GM23338 (cell line): ENCODE data around the gene TGIF2. TPM values are rescaled to one million over a fixed set of nuclear protein-coding genes. Genes with fewer than 3 reads are reported as not detected.
A peak's percentile ranks its signal among the peaks of the same experiment; 100 is the strongest.

Source experiments
- ATAC-seq: fragments of 200-7000 bp; cut with Tn5 transposase; 3 replicates; pipeline ENCODE4 v1.9.1; 2020
- DNase-seq: peaks from one replicate; pipeline ENCODE4 v3.0.0-alpha.2; 2015; ENCODE audit warnings: low spot score
- H2AFZ ChIP-seq: fragments of 200-600 bp; sonication (generic); 2 replicates; pipeline ENCODE4 v1.8.0; 2016; ENCODE audit warnings: antibody characterized with exemption, mild to moderate bottlenecking, moderate library complexity
- H3F3A ChIP-seq: fragments of 200-600 bp; sonication (generic); replicated peaks from 2 replicates; pipeline ENCODE4 v1.8.0; 2017; ENCODE audit warnings: antibody characterized with exemption, mixed run types, low read depth
- H3K27ac ChIP-seq: fragments of 200-600 bp; sonication (generic); 2 replicates; pipeline ENCODE4 v1.6.1; 2016; ENCODE audit warnings: low read depth
- H3K27me3 ChIP-seq: fragments of 200-600 bp; sonication (generic); 2 replicates; pipeline ENCODE4 v1.8.0; 2016; ENCODE audit warnings: mild to moderate bottlenecking, mixed run types, moderate library complexity; ENCODE audit not compliant: insufficient read depth
- H3K36me3 ChIP-seq: fragments of 200-600 bp; sonication (generic); 2 replicates; pipeline ENCODE4 v1.8.0; 2016; ENCODE audit warnings: mild to moderate bottlenecking; ENCODE audit not compliant: insufficient read depth
- H3K4me1 ChIP-seq: fragments of 200-600 bp; sonication (generic); 2 replicates; pipeline ENCODE4 v1.8.0; 2016; ENCODE audit warnings: mild to moderate bottlenecking, moderate library complexity; ENCODE audit not compliant: insufficient read depth
- H3K4me2 ChIP-seq: fragments of 200-600 bp; sonication (generic); 2 replicates; pipeline ENCODE4 v1.7.1; 2017; ENCODE audit warnings: mixed run types
- H3K4me3 ChIP-seq: fragments of 200-600 bp; sonication (generic); 2 replicates; pipeline ENCODE4 v1.6.1; 2016; ENCODE audit warnings: mixed run types
- H3K79me2 ChIP-seq: fragments of 200-600 bp; sonication (generic); replicated peaks from 2 replicates; pipeline ENCODE4 v1.8.0; 2017; ENCODE audit warnings: mild to moderate bottlenecking; ENCODE audit not compliant: insufficient read depth
- H3K9me2 ChIP-seq: fragments of 200-600 bp; sonication (generic); 2 replicates; pipeline ENCODE4 v1.8.0; 2017; ENCODE audit not compliant: insufficient read depth
- H4K20me1 ChIP-seq: fragments of 200-600 bp; sonication (generic); replicated peaks from 2 replicates; pipeline ENCODE4 v1.8.0; 2017; ENCODE audit warnings: mild to moderate bottlenecking; ENCODE audit not compliant: insufficient read depth
- H3K27ac Mint-ChIP-seq: 2 replicates; pipeline ENCODE4 v1.8.0; 2020; ENCODE audit warnings: inconsistent platforms, mild to moderate bottlenecking, moderate library complexity, mixed read lengths
- H3K27me3 Mint-ChIP-seq: 3 replicates; pipeline ENCODE4 v1.8.0; 2022; ENCODE audit warnings: low read depth, mild to moderate bottlenecking, moderate library complexity, mixed read lengths, inconsistent platforms; ENCODE audit not compliant: insufficient read depth, poor library complexity
- H3K36me3 Mint-ChIP-seq: 3 replicates; pipeline ENCODE4 v1.8.0; 2021; ENCODE audit warnings: low read depth, mild to moderate bottlenecking, inconsistent platforms, moderate library complexity, mixed read lengths
- H3K4me1 Mint-ChIP-seq: 3 replicates; pipeline ENCODE4 v1.8.0; 2020; ENCODE audit warnings: mild to moderate bottlenecking, inconsistent platforms, mixed read lengths
- H3K4me3 Mint-ChIP-seq: 3 replicates; pipeline ENCODE4 v1.8.0; 2021; ENCODE audit warnings: moderate library complexity, mild to moderate bottlenecking, inconsistent platforms, mixed read lengths
- H3K9me3 Mint-ChIP-seq: 3 replicates; pipeline ENCODE4 v1.8.0; 2020; ENCODE audit warnings: moderate library complexity, mild to moderate bottlenecking, inconsistent platforms, mixed read lengths
- CREB1 ChIP-seq: fragments of 250-450 bp; sonication (Bioruptor Pico); IDR thresholded peaks from 2 replicates; pipeline ENCODE4 v1.5.0; 2020; ENCODE audit warnings: low read depth, mild to moderate bottlenecking, moderate library complexity
- EZH2 ChIP-seq: fragments of 200-600 bp; sonication (generic); IDR thresholded peaks from one replicate; pipeline ENCODE4 v1.8.0; 2017; ENCODE audit warnings: antibody characterized with exemption, mild to moderate bottlenecking, low read depth; ENCODE audit not compliant: unreplicated experiment
- EZH2phosphoT487 ChIP-seq: fragments of 200-600 bp; sonication (generic); IDR thresholded peaks from one replicate; pipeline ENCODE4 v1.8.1; 2018; ENCODE audit warnings: antibody characterized with exemption; ENCODE audit not compliant: unreplicated experiment
- JUNB ChIP-seq: IDR thresholded peaks from one replicate; pipeline ENCODE4 v1.6.1; 2016; ENCODE audit warnings: antibody characterized with exemption; ENCODE audit not compliant: unreplicated experiment
- NANOG ChIP-seq: IDR thresholded peaks from 2 replicates; pipeline ENCODE4 v1.6.1; 2016; ENCODE audit warnings: antibody characterized with exemption, borderline replicate concordance
- POLR2AphosphoS5 ChIP-seq: IDR thresholded peaks from 2 replicates; pipeline ENCODE4 v1.6.1; 2016; ENCODE audit warnings: antibody characterized with exemption, low read depth
- STAT1 ChIP-seq: IDR thresholded peaks from one replicate; pipeline ENCODE4 v1.6.1; 2016; ENCODE audit warnings: antibody characterized with exemption; ENCODE audit not compliant: unreplicated experiment
- ZNF114 ChIP-seq: fragments of 250-450 bp; sonication (Bioruptor Pico); IDR thresholded peaks from 2 replicates; pipeline ENCODE4 v1.5.0; 2020; ENCODE audit warnings: mild to moderate bottlenecking, moderate library complexity
- ZNF331 ChIP-seq: fragments of 250-450 bp; sonication (Bioruptor Pico); IDR thresholded peaks from 2 replicates; pipeline ENCODE4 v1.5.0; 2020; ENCODE audit warnings: low read depth, mild to moderate bottlenecking, moderate library complexity
- polyA plus RNA-seq: library from polyadenylated mRNA; unstranded; fragments of >200 nt; fragmentation: Nextera tagmentation; extraction: Ambion mirVana; gene quantifications from 2 replicates; pipeline ENCODE4 v1.2.1, GENCODE V29; 2016
- total RNA-seq: library from RNA; depleted of rRNA; stranded (reverse); fragments of >200 nt; shearing (Covaris generic); gene quantifications from 2 replicates; pipeline ENCODE4 v1.2.3, GENCODE V29; 2014
- TF ChIP-seq, protein P1 (sequence below), 2 experiments: fragments of 200-600 bp in 1 of 2; sonication (generic) in 1 of 2; conservative IDR thresholded peaks; 2 replicates each; pipeline versions ENCODE4 v1.5.1 to v1.6.1; 2016 to 2017; ENCODE audit warnings: antibody characterized with exemption in 2 of 2, low read depth in 2 of 2, mild to moderate bottlenecking in 2 of 2, moderate library complexity in 1 of 2
- TF ChIP-seq, protein P2 (sequence below): IDR thresholded peaks from one replicate; pipeline ENCODE4 v1.6.1; 2018; ENCODE audit warnings: antibody characterized with exemption; ENCODE audit not compliant: unreplicated experiment

The TGIF2 gene
- total and polyA plus RNA-seq, 2 experiments from 2014 or later: 47.6 to 63.2 TPM

DNA sequence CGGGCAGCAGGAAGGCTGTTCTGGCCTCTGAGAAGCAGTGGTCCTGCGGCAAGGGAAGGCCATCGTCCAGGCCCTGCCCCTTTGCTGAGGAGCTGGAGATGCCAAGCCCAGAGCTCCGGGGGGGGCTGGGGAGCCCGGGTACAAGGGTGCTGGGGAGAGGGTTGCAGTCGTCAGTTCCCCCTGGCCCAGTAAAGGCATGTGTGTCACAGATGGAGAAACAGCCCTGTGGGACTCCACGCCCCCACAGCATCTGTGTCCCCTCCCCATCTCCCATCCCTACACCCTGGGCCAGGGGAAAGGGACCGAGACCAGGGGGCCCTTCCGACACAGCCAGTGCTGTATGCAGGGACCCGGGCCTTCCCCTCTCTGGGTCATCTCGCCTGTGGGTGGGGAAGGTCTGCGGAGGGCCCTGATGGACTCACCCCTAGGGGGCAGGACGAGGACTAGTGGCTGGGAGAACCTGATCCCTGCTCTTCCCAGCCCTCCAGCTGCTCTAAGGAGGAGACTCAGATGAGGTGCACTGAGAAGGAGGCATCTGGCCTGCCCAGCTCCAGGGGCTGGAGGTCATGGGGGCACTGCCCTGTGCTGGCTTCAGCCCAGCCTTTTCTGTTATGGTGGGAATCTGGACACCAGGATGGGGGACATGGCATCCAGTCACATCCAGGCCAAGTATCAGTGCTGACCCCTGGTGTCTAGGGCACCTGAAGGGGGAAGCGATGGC is 31.5 kb upstream of the TGIF2 start:
- H3K27me3 ChIP-seq: no peaks in the 10 kb centered on the region
- peaks cover 4% of the 10 kb centered on the region; the same call in 1 of the 2 replicates for H4K20me1 ChIP-seq
- peaks cover 18% of the 10 kb centered on the region for H3K79me2 ChIP-seq
- DNase-seq: peak; percentile 78
- H3K36me3 Mint-ChIP-seq: peaks cover 21% of the 10 kb centered on the region
- peak; percentile 73 for ATAC-seq
- H3K4me3 ChIP-seq: peak overlapping the region; percentile 82
- H2AFZ ChIP-seq: no peak overlapping the region
- no peaks in the 10 kb centered on the region for H3K9me3 Mint-ChIP-seq
- no peaks in the 10 kb centered on the region for H3K36me3 ChIP-seq
- H3K27me3 Mint-ChIP-seq: peaks cover 11% of the 10 kb centered on the region
- H3K4me3 Mint-ChIP-seq: peak overlapping the region; percentile 72
- H3F3A ChIP-seq: 0 out of 2 replicates have a peak, but pooled peaks cover 9% of the 10 kb centered on the region
- H3K9me2 ChIP-seq: no peaks in the 10 kb centered on the region
- peaks cover 34% of the 10 kb centered on the region for H3K4me1 Mint-ChIP-seq
- peaks cover 16% of the 10 kb centered on the region for H3K4me1 ChIP-seq
- TF ChIP-seq, protein P1, sequence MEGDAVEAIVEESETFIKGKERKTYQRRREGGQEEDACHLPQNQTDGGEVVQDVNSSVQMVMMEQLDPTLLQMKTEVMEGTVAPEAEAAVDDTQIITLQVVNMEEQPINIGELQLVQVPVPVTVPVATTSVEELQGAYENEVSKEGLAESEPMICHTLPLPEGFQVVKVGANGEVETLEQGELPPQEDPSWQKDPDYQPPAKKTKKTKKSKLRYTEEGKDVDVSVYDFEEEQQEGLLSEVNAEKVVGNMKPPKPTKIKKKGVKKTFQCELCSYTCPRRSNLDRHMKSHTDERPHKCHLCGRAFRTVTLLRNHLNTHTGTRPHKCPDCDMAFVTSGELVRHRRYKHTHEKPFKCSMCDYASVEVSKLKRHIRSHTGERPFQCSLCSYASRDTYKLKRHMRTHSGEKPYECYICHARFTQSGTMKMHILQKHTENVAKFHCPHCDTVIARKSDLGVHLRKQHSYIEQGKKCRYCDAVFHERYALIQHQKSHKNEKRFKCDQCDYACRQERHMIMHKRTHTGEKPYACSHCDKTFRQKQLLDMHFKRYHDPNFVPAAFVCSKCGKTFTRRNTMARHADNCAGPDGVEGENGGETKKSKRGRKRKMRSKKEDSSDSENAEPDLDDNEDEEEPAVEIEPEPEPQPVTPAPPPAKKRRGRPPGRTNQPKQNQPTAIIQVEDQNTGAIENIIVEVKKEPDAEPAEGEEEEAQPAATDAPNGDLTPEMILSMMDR (conservative IDR thresholded peaks at IDR 0.05; ENCODE audit: low read depth in 2 of 2): peak; percentile 67 to 74
- no peak for TF ChIP-seq EZH2
- H3K27ac Mint-ChIP-seq: no peak overlapping the region
- H3K4me2 ChIP-seq: peak overlapping the region; percentile 95
- H3K27ac ChIP-seq: peak overlapping the region; percentile 39; the same call in 1 of the 2 replicates

DNA sequence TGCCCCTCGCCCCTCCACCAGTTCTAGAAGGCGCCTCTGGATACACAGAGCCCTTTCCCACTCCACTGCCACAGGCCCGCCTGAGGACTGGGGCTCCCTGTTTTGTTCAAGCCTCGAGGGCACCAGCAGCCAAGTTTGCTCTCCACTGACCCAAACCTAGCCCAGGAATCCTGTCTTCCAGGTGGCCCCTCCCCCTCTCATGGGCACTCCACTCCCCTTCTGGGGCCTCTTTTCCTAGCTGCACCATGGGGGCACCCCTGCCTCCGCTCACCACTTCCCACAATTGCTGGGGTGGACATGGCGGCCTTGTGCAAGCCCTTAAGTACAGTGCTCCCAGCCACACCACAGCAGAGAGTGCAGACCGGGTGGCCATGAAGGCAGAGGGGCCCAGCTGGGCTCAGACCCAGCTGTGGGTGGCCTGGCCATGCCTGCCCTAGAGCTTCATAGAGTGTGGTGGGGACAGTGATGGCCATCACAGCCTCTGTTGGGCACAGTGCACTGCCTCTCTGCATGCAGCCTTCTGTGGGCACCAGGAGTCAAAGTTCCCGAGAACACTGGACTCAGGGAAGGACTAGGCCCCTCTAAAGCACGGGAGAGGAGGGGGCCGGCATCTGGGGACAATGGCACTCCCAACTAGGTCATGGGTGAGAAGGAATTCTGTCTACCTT is 30.7 kb upstream of the TGIF2 start:
- no peak for DNase-seq
- H3K79me2 ChIP-seq: peaks cover 18% of the 10 kb centered on the region
- H4K20me1 ChIP-seq: peaks cover 4% of the 10 kb centered on the region; the same call in 1 of the 2 replicates
- H3K4me3 ChIP-seq: peak overlapping the region; percentile 82; the same call in 1 of the 2 replicates
- H3K27ac ChIP-seq: peak overlapping the region; percentile 39; the same call in 1 of the 2 replicates
- peak overlapping the region; percentile 95 for H3K4me2 ChIP-seq
- Mint-ChIP-seq H3K4me1 (peaks cover 34% of the 10 kb centered on the region), H3K9me3 (no peaks in the 10 kb centered on the region), H3K36me3 (peaks cover 21% of the 10 kb centered on the region), H3K27me3 (peaks cover 11% of the 10 kb centered on the region), H3K4me3 (peak overlapping the region; percentile 72), H3K27ac (no peak overlapping the region)
- H3K27me3 ChIP-seq: no peaks in the 10 kb centered on the region
- no peaks in the 10 kb centered on the region for H3K36me3 ChIP-seq
- H3F3A ChIP-seq: peaks cover 16% of the 10 kb centered on the region; the same call in 1 of the 2 replicates
- no peak overlapping the region for H2AFZ ChIP-seq
- no peak for ATAC-seq
- peaks cover 16% of the 10 kb centered on the region for H3K4me1 ChIP-seq
- no peaks in the 10 kb centered on the region for H3K9me2 ChIP-seq
- TF ChIP-seq NANOG (no peak), STAT1 (no peak), EZH2 (no peak), JUNB (no peak), POLR2AphosphoS5 (no peak), CREB1 (CRISPR knock-in tag) (no peak), ZNF114 (CRISPR knock-in tag) (no peak), EZH2phosphoT487 (no peak), ZNF331 (CRISPR knock-in tag) (no peak)
- TF ChIP-seq, protein P2, sequence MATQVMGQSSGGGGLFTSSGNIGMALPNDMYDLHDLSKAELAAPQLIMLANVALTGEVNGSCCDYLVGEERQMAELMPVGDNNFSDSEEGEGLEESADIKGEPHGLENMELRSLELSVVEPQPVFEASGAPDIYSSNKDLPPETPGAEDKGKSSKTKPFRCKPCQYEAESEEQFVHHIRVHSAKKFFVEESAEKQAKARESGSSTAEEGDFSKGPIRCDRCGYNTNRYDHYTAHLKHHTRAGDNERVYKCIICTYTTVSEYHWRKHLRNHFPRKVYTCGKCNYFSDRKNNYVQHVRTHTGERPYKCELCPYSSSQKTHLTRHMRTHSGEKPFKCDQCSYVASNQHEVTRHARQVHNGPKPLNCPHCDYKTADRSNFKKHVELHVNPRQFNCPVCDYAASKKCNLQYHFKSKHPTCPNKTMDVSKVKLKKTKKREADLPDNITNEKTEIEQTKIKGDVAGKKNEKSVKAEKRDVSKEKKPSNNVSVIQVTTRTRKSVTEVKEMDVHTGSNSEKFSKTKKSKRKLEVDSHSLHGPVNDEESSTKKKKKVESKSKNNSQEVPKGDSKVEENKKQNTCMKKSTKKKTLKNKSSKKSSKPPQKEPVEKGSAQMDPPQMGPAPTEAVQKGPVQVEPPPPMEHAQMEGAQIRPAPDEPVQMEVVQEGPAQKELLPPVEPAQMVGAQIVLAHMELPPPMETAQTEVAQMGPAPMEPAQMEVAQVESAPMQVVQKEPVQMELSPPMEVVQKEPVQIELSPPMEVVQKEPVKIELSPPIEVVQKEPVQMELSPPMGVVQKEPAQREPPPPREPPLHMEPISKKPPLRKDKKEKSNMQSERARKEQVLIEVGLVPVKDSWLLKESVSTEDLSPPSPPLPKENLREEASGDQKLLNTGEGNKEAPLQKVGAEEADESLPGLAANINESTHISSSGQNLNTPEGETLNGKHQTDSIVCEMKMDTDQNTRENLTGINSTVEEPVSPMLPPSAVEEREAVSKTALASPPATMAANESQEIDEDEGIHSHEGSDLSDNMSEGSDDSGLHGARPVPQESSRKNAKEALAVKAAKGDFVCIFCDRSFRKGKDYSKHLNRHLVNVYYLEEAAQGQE: no peak
- TF ChIP-seq, protein P1 (conservative IDR thresholded peaks at IDR 0.05; ENCODE audit: low read depth in 2 of 2): no peak
